GM21515 (cell line): Measurements from ENCODE around the gene RTF2.
"Not testable (repeated sequence)": the region's sequence is repeated elsewhere in the genome, so short reads cannot be mapped to it uniquely, and the experiment has no call there.

ENCODE experiments used
- ATAC-seq: cut with Tn5 transposase; IDR thresholded peaks from one replicate; pipeline ENCODE4 v1.9.1; 2021; ENCODE audit not compliant: unreplicated experiment

Gene RTF2

DNA sequence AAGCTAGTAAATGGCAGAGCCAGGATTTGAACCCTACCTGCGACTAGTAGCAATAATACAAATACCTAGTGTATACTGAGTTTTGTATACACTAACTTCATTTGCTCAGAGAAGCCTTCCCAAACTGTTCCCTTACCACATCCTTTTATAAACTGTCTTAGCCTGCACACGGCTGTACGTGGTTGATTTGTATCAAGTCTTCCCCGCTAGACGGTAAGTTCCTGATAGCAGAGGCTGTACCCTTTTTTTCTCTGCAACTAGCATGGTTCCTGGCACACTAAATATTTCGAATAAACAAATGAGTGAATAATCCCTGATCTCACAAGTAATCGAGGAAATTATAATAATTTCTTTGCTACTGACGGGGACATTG lies 636 bp downstream of the RTF2 start:
- ATAC-seq: no peak

GRCh38 chr20:56483970-56484369 lies 15.5 kb downstream of the RTF2 start:
- ATAC-seq: no peak

GRCh38 chr20:56487216-56487615 lies 18.8 kb downstream of the RTF2 start:
- no peak for ATAC-seq

DNA sequence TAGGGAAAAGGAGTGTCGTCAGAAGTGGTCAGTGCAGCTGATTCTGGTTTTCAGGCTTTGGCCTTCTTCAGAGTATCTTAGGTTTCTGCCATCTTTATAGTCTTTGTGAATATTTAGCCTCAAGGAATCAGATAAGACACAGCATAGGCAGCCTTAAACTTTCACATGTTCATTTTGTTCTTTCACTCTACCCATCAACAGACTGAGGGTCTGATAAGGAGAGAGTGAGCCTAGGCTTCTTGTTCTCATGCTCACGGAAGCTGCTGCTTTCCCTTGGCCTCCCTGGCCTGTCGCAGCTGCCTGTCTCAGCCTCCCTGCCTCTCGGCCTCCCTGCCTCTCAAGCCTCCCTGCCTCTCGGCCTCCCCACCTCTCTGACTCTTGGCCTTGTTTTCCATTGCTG lies 20.1 kb downstream of the RTF2 start:
- no peak for ATAC-seq

- ATAC-seq: no peak
Observed at GRCh38 chr20:56501116-56501515, 32.7 kb downstream of the RTF2 start.

DNA sequence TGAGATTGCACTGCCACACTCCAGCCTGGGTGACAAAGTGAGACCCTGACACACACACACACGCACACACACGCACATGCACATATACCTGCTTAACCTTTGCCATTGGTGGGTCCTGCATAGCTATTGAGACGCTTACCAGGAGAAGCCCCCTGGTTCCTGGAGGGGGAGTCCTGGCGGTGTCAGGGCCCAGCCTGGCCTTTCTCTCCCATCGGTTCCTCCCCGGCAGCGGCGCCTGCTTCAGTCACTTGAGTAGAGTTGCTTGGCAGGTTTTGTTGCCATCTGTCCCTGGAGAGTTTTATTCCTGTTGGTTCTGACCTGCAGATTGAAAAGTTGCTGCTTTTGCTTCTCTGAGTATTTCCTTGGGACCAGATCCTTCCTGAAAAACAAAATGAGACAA lies 35.5 kb downstream of the RTF2 start:
- ATAC-seq: no peak

GRCh38 chr20:56504373-56505005 lies 36.1 kb downstream of the RTF2 start:
- no peak for ATAC-seq

GRCh38 chr20:56506103-56506502 lies 37.7 kb downstream of the RTF2 start:
- ATAC-seq: no peak

DNA sequence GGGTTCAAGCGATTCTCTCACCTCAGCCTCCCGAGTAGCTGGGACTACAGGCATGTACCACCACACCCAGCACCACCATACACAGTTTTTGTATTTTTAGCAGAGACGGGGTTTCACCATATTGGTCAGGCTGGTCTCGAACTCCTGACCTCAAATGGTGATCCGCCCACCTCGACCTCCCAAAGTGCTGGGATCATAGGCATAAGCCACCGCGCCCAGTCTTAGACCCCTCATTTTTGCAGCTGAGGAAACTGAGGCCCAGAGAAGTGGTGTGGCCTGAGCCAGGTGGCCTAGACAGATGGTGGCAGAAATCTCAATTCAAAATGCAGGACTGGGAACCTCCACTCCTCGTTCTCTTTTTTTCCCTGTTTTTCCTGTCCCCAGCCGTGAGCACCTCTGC lies 43.5 kb downstream of the RTF2 start:
- no peak for ATAC-seq

GRCh38 chr20:56513161-56514150 lies 45.0 kb downstream of the RTF2 start:
- no peak for ATAC-seq

DNA sequence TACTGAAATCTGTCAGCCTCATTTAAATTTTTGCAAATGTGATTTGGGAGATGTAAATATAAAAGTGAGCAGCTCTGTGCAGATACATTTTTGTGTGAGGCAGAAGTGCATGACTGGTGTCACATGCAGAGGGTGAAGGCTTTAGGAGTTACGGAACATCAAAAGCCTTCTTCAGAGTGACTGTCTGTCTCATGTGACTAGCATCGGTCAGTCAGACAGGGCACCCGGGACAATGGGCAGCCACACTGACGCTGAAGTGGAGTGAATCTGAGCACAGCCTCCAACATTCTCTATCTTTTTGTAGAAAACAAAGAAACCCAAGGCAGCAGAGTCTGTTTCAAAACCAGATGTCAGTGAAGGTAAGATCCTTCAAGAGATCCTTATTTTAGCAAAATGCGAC lies 48.2 kb downstream of the RTF2 start:
- no peak for ATAC-seq

DNA sequence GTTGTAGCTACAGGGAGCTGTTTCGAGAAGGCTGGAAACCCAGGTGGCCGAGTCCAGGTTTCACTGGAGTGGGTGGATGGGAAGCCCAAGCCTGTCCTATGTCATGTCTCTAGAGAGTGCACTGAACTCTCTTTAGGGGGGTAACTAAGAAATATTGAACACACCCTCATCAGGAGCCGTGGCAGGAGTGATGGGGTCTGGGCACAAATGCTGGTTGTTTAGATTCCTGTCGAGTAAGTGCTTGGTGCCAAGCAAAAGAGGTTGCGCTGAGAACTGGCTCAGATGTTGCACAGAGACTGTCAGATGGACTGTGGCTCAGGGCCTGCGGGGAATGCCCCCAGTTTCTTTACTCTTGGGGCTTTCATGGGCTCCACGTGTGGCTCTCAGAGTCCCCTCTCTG lies 48.8 kb downstream of the RTF2 start:
- no peak for ATAC-seq

DNA sequence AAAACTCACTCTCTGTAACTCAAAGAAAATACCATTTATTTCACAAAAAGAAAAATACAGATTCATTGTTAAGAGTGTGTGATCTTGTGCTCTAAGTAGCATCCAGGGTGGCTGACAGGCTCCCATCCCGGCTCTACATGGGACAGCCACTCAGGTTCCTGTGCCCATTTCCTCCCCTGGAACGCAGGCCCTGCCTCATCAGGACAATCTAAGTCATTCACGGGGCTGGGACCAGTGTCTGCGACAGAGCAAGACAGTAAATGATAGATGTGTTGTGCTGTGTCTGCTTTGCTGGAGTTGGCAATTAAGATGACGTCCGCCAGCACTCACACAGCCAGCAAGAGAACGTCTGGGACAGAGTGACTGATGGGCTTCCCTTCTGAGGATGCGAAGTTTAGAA lies 49.2 kb downstream of the RTF2 start:
- ATAC-seq: no peak

DNA sequence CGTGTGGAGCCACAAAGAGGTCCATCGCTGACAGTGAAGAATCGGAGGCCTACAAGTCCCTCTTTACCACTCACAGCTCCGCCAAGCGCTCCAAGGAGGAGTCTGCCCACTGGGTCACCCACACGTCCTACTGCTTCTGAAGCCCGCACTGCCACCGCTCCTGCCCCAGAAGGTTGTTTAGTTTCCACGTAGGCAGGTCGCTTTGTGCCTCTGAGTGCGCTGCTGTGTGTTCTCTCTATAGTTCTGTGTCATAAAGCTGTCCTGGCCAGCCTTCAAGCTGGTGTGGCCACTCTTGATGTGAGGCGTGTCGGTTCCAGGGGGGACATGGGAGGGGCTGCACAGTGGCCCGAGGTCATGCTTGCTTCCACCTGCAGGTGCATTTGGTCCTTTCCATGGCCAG lies 49.7 kb downstream of the RTF2 start:
- ATAC-seq: no peak

DNA sequence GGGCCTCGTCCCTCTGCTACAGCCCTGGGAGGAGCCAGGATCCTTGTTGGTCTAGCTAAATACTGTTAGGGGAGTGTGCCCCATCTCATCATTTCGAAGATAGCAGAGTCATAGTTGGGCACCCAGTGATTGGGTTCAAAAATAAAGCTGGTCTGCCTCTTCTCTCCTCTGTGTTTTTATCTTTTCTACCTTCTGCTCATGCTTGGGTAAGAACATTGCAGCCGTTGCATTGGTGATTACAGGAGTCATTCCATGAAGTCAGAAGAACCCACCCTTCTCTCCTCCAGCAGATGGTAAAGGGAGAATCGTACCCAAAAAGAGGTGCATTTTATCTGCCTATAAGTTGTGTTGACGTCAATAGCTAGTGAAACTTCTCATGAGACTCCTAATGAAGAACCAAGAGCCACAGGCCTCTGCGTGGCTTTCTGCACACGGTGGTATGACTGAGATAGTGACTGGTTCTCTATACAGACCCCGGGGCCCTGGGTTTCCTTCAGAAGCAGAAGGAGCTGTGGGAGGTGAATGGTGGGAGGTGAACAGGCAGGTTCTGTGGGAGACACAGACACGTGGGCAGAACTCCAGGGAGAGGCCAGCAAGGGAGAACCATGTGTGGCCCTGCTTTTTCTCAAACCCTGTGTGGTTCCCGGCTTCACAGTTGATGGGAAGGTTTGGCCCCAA lies 50.4 kb downstream of the RTF2 start:
- ATAC-seq: no peak

- ATAC-seq: no peak
Observed at GRCh38 chr20:56519551-56519950, 51.1 kb downstream of the RTF2 start.

- ATAC-seq: no peak
Observed at GRCh38 chr20:56520180-56520579, 51.8 kb downstream of the RTF2 start.

DNA sequence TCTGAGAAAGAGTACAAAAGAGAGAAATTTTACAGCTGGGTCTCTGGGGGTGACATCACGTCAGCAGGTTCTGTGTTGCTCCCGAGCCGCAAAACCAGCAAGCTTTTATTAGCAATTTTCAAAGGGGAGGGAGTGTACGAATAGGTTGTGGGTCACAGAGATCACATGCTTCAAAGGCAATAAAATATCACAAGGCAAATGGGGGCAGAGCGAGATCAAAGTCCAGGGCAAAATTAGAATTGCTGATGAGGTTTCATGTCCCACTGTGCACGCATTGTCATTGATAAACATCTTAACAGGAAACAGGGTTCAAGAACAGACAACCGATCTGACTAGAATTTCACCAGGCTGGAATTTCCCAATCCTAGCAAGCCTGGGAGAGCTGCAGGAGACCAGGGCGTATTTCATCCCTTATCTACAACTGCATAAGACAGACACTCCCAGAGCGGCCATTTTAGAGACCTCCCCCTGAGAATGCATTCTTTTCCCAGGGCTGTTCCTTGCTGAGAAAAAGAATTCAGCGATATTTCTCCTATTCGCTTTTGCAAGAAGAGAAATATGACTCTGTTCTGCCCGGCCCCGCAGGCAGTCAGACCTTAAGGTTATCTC lies 52.4 kb downstream of the RTF2 start:
- not testable (repeated sequence) for ATAC-seq

DNA sequence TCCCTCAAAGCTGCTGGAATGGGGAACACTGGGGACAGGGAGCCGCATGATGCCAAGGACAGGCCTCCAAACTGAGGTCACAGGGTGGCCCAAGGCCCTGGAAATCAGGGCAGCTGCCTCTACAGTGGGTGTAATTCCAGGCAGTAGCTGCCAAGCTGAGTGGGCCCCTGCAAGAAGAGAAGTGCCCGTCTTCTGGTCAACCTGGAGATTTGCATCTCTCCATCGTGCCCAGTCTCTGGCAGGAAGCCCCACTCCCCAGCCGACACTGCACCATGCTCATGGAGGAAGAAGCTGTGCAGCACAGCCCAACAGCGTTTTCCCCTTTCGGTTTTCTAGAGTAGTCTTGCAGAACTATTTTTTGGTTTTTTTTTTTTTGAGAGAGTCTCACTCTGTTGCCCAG lies 53.9 kb downstream of the RTF2 start:
- no peak for ATAC-seq

DNA sequence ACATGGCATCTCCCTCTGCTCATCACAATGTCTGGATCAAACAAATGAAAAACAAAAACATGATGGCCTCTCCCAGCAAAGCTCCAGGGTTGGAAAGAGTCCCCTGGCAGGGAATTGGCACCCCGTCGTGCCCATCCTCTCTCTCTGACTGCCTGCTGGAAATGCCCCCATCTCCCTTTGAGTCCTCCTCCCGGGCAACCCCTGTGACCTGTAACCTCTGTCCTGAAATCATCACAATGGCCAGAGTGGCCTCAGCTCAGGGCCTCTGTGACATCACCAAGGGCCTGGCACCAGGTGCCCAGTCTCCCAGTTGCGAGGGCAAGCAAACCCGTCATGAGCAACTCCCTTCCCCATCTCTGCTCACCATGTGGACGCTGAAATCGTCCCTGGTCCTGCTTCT lies 56.0 kb downstream of the RTF2 start, which contains the start of gene FAM209A:
FAM209A (plus strand) TSS at position 301 of the 400 bp plus-strand sequence; CDS start at position 366, 65 bp downstream.
- ATAC-seq: not testable (repeated sequence)

GRCh38 chr20:56527521-56527920 lies 59.1 kb downstream of the RTF2 start:
- ATAC-seq: no peak
